Inferior parietal cortex (tissue), 1 donor: Measurements from ENCODE around the gene PDLIM3.
A peak's percentile ranks its signal among the peaks of the same experiment; 100 is the strongest.
"Not testable (repeated sequence)": the region's sequence is repeated elsewhere in the genome, so short reads cannot be mapped to it uniquely, and the experiment has no call there.

Experiments used
- DNase-seq: peaks from one replicate; pipeline ENCODE4 v3.0.0-alpha.2; 2016; ENCODE audit errors: extremely low spot score

PDLIM3 gene

DNA sequence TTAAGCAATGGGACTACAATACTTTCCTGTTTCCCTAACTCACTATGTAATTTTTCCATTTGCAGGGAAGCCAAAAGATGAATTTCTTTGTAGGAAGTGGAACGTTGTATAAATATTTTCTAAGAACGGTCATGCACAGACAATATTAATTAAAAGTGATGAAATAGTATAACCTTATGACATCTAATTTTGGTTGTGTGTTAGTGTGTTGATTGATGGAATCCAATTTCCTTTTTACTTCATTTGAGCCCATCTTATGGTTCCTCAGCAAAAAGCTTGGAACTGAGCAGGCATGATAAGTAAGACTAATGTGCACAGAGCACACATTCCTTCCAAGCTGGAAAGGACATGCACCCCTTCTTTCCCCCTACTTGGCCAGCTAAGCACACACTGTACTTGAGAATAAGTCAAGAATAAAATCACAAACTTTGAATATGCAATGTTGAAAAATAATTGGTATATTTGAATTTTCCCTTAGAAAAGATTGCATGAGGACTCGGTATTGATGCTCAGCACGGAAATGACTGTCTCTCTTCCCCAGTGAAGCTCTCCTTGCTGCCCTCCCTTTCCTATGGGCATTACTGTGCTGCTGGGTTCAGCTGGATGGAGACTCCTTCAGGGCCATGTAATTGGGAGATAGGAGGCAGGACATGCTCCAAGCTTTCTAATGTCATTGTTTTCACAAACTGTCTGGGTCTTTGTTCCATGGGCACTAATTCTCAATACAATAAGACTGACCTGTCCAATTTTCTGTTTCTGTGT, 19.2 kb upstream of the PDLIM3 start:
- no peak for DNase-seq

DNA sequence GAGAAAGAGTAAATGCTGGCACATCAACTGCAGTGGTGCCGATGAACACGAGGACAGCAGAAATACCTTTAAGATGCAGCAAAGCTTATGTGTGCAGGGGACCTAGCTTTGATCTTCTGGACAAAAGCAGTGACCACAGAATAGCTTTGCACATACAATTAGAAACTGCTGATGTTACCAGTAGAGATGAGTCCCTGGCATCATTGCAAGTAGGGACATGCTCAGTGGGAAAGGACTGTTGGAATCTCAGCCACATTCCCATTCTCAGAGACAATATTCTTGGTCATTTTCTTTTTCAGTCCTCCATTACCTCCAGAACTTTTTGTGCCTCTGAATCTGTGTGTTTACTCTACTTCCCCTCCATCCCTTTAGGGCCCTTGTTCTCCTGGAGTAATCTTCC, 16.9 kb upstream of the PDLIM3 start:
- DNase-seq: no peak

DNA sequence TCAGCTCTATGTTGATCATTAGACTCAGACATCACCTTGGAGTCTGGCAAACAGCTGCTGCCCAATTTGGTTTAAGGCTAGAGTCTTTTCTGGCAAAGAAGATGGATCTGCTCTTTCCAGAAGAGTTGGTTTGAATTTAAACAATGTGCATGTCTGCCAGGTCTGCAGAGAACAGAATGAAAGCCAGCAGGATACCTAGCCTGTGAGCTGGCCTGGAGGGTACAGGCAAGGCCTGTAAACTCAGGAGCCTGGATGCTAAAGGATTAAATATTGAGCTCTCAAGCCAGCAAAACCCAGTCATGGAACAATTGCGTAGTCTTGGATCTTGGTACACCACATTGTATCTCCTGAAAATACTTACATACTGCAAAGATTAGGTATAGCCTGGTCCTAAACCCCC, 15.6 kb upstream of the PDLIM3 start:
- DNase-seq: no peak

DNA sequence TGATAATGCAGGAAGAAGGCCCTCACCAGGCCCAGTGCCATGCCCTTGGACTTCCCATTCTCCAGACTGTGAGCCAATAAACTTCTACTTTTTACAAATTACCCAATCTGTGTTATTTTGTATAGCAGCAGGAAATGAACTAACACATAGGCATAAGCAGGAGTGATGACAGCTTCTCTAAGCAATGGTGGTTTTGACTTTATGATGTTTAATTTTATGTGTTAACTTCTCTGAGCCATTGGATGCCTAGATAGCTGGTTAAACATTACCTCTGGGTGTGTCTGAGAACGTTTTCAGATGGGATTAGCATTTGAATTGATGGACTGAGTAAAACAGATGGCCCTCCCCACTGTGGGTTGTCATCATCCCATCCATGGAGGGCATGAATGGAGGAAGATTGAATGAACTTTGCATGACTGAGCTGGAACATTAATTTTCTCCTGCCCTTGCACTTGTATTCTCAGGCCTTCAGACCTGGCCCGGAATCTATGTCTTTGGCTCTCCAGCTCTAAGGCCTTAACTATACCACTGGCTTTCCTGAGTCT, 13.9 kb upstream of the PDLIM3 start:
- no peak for DNase-seq

DNA sequence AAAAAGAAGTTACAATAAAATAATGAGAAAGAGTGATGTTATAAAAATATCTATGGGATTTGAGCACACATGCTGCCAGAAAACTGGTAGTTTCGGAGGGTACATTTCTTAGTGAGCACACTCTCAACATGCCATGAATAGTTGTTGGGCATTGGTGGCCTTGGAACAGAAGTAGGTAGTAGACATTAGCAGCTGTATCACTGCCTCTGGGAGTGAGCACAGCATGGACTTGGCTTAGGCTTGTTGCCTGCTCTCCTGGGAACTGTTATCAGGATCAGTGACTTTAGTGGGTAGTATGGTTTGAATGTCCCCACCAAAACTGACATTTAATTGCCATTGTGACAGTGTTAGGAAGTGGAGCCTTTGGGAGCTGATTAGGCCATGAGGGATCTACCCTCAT, 13.3 kb upstream of the PDLIM3 start:
- no peak for DNase-seq

DNA sequence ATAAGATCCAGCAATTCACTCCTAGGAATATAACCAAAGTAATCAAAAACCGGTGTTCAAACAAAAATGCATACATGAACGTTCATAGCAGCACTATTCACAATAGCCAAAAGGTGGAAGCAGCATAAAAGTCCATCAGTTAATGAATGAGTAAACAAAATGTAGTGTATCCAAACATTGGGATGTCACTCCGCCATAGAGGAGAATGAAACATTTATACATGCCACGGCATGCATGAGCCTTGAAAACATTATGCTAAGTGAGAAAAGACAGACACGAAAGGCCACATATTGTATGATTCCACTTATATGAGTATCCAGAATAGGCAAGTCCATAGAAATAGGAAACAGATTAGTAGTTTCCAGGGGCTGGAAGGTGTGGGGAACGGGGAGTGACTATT, 11.0 kb upstream of the PDLIM3 start:
- no peak for DNase-seq

DNA sequence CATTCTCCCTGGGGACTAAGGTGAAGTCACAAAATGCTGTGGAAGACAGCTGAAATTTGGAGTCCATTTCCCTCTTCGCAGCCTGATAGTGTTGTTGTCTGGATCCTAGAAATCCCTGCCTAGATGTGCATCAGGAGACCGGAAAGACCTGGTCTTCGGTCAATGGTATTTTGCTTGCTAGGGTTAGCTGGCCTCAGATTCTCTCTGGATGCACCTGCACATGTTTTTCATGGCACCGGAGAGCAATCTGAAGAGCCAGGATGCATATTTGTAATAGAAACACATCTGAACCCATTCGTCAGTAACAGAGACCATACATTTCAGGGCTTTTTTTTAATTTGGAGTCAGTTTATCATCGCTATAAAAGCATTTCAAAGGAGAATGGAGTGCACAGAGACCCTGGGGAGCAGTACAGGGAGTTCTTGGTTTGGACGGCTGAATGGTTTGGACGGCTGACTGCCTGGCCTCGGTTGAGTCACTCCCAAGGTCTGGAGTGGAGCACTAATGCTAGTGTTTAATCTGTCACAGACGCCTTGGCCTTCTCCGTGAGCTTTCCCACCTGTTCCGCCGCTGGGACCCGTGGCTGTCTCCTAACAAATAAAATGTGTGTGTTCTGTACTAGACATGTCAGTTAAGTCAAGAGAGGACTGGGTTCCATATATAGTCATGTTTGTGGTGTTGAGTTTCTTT, 7.5 kb upstream of the PDLIM3 start:
- DNase-seq: no peak

DNA sequence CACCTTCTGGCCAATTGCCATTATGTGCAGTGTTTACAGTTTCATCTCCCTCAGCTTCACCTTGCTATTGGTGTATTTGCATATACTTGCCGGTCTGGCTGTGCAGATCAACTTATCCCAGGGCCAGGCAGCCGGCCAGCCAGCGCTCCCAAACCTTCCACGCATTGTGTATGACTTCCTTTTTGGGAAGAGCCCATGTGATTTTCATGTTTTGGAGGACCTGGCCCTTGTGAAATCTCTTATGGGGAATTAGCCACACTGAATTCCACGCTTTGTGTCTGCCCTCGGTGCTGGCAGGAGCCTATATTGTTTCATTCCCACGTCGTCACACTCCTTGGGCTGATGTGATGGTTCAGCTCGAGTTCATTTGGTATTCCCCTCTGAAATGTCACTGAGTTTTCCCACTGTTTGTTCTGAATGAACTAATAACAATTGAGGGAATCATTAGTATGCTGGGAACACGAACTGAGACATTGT, 6.0 kb upstream of the PDLIM3 start:
- no peak for DNase-seq

DNA sequence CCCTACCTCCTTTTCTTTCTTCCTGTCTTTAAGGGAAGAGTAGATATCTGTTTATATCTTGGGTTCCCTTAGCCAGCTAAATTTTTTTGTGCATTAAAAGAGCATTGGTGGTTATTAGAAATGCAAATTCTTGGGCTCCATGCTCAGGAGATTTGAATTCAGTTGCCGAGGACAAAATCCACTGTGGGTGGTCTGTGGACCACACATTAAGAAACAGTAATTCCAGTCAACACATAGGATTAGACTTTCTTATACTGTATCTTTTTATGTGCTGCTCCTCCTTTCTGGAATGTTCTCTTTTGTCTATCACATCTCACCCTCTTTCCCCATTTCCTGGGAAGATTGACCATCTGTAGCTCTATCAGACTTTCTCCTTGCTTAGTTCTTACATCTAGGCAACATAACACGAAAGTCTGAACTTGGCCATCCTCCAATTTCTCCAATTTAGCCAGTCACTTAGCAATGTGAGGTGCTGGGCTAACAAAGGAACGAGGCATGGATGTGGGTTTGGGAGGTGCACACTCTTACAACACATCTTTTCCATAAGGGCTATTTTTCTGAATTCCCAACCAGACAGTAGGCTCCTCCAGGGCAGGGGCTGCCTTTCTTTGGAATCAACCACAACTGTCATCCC, 5.3 kb upstream of the PDLIM3 start:
- DNase-seq: no peak

DNA sequence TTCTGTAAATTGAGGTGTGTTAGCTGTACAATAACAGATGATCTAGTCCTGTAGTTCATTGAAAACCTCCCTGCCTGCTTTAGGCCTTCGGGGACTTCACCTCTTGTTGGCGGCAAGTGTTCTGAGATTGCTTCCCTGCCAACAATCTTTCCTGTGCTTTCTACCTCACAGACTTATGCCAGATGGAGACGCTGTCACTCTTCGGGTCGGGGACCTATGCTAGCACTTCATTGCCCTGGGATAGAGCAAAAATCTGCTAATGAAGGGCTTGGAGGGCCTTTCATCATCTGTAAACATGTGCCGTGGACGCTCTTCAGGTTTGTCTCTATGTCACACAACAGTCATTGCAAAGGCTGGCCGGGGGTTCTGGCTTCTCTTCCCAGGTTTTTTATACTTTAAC, 4.7 kb upstream of the PDLIM3 start:
- no peak for DNase-seq

DNA sequence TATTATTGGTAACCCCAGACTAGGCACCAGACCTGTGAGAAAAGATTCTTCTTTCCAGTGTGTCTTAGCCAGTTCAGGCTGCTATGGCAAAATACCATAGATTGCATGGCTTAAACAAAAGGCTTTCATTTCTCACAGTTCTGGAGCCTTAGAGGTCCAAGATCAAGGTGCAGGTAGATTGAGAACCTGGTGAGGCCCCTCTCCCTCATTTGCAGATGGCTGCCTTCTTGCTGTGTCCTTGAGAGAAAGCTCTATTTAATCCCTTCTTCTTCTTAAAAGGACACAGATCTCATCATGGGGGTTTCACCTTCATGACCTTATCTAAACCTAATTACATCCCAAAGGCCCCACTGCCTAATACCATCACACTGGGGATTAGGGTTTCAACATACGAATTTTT, 3.5 kb upstream of the PDLIM3 start:
- DNase-seq: no peak

DNA sequence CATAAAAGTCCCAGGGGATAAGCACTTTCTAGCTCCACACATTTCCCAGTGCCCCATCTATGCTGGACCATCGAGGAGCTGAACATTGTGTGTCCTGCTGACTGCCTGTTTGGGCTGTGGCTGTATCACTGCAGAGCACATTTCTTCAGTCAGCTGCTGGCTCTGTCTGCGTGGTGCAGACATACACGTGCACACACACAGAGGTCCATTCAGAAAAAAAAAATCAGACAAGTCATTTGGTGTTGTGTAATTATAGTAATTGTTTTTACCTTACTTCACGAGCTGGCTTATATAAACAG, 1.1 kb upstream of the PDLIM3 start:
- peak; percentile 32 for DNase-seq

DNA sequence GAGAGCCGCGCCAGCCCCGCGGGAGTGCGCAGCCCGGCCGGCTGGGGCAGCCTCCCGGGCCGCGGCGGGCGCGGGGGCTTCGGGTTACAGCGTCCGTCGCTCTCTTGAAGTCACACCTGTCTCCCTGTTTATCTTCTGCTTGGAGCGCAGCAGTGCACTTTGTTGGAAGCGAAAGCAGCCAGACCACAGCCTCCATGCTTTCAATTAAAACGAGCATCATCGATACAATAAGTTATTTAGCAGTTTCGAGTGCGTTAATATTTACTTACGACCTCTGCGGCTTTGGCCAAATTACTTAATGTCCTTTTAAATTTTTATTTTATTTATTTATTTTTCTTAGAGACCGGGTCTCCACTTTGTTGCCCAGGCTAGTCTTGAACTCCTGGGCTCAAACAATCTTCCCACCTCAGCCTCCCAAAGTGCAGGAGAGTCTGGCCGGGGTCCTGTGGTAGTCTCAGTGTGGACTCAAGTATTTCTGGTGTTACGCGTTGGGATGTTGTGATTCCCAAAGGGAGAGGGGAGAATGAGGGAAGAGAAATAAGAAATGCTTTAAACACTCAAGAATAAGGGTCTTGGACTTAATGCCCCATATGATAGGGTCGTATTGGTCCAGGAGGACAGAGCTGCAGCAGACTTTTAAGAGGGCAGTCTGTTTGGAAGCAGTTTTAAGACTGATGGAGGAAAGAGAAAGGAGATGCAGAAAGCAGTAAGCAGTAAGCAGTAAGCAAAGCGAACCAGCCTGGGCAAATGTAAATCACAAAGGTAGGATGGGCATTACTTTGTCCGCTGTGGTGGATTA, 504 bp upstream of the PDLIM3 start:
- no peak for DNase-seq

DNA sequence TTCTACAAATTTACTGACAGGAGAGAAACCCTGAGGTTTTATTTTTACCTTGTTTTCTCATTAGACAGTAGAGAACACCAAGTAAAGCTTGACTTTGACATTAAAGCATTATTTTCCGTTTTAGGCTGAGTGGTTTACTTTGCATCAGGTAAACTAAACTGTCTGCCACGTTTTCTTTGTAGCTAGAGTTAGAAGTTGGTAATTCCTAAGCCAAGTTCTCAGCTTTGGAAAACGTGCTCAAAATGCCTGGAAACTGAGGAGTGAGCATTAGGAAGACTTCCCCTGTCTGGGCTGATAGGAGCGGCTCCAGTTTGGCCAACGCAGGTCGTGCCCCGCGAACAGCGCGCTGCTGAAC, 819 bp downstream of the PDLIM3 start:
- no peak for DNase-seq

DNA sequence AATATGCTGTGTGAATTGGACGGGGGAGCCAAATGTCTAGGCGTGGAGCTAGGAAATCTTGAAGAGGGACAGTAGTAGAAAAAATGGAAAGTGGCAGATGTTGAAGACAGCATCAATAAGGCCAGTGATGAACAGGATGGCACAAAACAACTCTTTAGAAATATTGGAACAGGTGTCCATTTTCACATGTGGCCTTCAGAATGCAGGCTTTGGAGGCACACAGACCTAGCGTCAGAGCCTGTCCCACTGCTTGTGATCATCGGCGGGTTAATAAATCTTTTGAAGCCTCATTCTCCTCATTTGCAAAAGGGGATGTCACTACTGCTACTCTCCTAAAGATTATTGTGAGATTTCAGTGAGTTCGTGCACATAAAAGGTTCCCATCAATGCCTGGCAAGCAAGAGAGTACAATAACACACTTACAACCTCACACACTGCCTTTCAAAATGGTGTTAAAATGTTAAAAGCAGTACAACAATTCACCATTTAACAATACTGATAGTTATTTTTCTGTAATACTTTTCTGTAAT, 2.4 kb downstream of the PDLIM3 start:
- no peak for DNase-seq

DNA sequence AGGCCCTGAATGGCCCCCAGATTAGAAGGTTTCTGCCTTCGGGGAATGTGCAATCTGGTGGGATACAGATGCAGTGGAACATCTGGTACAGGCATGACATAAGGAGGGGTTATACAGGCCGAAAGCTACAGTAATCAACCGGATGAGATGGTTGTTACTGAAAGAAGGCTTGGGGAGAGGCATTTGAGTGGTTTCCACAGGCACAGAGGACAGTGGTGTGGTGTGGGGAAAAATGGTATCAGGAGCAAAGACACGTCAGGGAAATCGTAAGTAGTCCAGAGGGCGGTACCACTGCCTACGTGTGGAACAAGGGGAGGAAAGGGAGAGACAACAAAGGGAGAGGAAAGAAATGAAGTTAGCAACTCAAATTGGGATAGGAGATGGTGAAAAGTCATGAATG, 3.0 kb downstream of the PDLIM3 start:
- DNase-seq: no peak

DNA sequence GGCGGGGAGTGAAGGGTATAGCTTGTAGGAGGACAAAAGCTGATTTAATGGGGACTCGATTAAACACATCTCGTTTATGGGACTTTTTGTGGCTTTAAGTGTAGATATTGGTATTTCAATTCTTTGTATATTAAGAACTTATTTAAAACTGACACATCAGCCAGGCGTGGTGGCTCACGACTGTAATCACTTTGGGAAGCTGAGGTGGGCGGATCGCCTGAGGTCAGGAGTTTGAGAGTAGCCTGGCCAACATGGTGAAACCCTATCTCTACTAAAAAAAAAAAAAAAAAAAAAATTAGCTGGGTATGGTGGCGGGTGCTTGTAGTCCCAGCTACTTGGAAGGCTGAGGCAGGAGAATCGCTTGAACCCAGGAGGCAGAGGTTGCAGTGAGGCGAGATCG, 3.7 kb downstream of the PDLIM3 start:
- not testable (repeated sequence) for DNase-seq

DNA sequence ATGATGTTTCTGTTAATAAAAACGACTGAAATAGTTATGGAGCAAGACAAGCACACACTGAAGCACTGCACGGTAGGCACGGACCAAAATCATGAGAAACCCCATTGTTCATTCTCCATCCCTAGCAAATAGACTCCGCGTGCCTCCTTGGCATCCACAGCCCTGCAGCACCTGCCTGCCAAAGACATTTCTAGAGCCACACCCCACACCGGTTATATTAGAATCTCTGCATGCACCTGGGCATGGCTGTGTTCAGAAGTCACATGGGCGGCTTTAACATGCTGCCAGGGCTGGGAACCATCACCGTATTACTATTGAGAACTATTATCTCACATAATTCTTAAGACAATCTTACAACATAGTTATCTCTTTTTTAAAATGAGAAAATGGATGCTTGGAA, 5.9 kb downstream of the PDLIM3 start:
- no peak for DNase-seq

DNA sequence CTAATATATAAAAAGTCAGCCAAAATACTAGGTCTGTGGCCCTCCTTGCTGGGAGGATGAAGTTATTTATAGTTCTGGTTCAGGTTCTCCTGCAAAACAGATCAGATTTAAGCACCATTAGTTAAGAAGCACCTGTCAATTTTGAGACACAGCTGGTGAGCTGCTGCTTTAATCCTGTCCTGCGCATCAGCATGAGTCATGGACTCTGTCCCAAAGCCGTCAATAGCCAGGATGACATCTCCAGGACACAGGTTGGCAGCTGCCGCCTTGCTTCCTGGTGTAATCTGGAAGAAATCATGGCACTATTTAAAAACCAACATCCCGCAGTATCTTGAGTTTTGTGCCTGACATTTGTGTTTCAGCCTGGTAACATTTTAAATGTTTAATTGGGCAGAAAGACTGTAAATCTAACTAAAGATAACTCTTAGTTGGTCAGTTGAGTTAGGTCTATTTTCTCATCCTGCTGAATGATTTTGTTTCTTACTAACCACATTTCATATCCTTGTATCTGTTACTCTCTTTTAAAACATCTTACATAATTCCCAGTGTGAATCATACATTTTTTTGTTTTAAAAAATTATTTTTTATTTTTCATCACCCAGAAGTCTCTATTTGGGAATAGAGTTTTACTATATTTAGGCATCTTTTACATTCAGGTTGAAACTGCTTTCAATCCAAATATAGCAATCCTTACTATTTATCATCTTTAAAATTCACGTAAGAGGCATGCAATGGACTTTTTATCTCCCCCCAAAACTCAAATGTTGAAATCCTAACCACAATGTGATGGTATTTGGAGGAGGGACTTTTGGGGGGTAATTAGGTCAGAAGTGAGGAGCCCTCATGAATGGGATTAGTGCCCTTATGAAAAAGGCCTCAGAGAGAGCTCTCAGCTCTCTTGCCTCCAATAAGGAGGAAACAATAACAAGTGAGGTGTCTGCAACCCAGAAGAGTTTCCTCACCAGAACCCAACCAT, 10.1 kb downstream of the PDLIM3 start:
- DNase-seq: no peak

DNA sequence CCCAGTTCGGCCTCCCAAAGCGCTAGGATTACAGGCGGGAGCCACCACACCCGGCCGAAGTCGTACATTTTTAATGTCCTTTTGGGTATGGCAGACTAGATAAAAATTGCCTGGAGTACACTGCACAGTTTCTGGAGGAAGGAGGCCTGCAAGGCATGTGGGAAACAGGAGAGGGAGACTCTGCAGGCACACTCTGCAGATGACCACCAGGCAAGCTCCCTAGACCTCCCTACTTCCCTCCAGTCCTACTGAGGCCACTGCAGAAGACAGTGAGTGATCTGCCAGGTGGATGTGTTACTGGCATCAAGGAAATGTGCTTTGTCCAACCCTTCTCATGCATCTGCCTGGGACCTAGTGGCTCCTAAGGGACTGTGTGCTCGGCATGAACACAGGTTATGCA, 11.4 kb downstream of the PDLIM3 start:
- DNase-seq: no peak

DNA sequence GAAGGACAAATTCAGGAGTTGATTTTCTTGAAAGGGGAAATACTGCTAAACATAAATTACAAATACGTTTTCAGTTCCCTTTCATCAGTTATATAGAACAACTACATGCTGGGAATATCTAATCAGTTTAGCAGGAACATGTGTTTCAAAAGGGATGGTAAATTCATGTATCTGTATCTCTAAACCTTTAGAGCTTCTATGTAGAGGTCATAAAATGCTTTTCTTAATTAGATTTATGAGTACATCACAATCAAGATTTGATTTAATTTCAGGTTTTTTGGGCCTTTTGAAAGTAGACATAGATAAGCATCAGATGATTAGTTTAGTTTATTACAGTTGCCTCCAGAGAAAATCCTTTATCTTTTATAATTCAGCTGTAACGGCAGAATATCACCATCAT, 12.9 kb downstream of the PDLIM3 start:
- DNase-seq: no peak
